DMS53 (cell line): Measurements from ENCODE around the gene RSBN1.
"Not testable (repeated sequence)": the region's sequence is repeated elsewhere in the genome, so short reads cannot be mapped to it uniquely, and the experiment has no call there.

ENCODE experiments used
- DNase-seq: peaks from one replicate; lab custom pipeline; 2025; lab: John Stamatoyannopoulos, UW

RSBN1 gene

GRCh38 chr1:113780374-113781146 is 31.7 kb downstream of the RSBN1 start:
- DNase-seq: no peak

DNA sequence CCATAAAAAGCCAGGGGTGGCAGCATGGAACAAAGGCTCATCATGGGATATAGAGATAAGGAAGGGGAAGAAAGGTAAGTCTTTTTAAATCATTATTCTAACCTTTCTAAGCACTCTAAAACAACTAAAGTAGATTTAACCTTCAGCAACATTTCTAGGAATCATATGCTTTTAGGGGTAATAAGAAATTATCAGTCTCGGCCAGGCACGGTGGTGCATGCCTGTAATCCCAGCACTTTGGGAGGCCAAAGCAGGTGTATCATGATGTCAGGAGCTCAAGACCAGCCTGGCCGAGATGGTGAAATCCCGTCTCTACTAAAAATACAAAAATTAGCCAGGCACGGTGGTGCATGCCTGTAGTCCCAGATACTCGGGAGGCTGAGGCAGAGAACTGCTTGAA is 32.7 kb downstream of the RSBN1 start:
- DNase-seq: no peak

DNA sequence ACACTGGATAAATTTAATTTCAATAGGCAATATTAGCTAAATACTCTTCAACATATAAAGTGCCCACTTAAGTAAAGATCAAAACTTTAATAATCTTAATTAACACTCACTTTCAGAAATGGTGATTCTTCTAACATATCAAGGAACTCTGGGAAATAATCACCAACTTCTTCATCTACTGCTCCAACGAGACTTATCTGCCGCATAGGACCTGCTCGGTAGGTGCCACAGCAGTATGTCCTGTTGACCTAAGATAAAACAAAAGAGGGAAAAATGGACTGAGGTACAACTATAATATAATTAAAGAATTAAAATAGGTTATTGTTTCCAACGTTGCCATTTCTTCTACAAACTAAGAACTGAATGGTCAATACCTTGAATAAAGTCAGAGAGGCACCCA is 34.7 kb downstream of the RSBN1 start:
- no peak for DNase-seq

DNA sequence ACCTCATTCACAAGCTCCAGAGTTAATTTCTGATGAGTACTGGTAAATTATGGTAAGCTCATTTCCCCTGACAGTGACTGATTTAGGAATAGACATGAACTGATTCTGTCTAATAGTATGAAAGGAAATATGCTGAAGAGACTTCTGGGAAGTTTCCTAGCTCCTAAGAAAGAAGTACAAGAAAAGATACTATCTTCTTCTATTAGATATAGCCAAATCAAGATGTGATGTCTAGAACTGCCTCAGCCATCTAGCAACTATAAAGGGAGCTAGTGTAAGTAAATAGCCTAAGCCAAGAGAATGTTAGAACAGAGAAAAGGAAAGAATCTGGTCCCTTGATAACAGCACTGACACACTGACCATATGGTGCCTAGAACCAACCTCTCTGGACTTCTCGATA is 42.2 kb downstream of the RSBN1 start:
- no peak for DNase-seq

DNA sequence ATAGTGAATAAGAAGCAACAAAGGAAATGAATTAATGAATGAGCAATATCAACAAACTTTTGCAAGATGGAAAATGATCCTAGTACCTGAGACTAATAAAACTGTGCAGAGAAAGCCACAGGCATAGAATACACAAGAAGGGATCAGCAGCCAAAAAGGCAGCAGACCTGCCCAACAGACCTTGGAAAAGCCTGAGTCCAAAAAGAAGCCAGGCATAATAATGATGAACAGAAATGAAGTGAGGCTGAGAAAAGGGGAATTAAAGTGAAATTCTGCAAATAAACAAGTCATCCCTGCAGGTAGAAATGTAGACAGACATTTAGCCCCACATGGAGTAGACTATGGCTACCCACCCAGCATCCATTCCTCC is 42.7 kb downstream of the RSBN1 start:
- DNase-seq: no peak

- DNase-seq: no peak
These were observed 43.2 kb downstream of the RSBN1 start for GRCh38 chr1:113768916-113769600.

DNA sequence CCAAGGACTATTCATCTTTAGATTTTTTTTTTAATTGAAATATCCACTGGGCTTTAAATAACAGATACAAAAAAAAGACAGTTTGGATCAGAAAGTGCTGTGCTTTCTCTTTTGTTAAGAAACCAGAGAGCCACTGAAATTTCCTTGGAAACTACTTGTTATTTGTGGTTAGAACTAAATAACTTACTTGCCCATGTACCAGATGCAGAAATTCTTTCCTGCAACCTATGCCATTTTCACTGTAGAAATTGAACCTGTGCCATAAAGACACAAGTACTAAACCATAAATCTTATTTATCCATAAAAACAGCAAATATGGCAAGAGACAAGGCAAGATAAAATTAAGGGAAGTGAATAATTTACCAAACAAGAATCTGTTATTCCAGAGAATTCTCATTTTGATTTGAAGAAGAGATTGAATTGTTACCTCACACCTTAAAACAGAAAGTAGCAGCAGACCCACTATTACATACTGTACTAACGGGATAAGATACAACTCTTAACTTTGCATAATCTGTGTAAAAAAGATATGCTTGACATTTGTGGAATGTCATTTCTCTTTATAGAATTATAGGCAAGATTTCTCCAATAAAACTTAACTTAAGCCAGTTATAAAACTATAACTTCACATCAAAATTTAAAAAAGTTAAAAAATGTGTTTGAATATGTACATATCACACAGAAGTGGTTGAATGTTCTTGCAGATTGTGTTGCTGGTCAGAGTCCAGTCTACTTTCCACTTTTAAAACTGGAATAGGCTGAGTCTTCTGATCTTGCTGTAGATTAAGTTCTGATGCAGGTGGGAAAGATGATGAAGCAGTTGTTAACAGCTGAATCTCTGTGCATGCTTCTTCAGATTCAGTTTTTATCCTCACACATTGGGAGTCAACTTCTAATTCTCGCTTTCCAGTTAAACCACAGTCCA is 46.7 kb downstream of the RSBN1 start:
- no peak for DNase-seq

- DNase-seq: no peak
These were observed 48.6 kb downstream of the RSBN1 start for GRCh38 chr1:113763661-113764060.

DNA sequence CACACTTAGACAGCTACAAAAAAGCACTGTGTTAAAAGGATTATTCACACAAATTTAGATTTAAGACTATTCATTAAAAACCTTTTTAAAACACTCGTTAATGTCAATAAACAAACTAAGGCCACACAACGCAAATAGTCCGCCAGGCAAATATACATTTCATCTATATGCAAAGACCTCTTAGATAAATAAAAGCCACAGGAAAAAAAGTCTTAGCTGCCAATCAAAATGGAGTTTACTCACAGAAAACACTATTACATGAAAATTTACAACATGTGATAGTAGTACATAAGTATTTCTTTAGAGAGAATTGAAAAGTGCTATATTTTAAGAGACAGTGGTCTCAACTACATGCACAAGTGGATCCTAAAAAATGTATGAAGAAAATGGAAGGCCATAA is 50.3 kb downstream of the RSBN1 start:
- no peak for DNase-seq

DNA sequence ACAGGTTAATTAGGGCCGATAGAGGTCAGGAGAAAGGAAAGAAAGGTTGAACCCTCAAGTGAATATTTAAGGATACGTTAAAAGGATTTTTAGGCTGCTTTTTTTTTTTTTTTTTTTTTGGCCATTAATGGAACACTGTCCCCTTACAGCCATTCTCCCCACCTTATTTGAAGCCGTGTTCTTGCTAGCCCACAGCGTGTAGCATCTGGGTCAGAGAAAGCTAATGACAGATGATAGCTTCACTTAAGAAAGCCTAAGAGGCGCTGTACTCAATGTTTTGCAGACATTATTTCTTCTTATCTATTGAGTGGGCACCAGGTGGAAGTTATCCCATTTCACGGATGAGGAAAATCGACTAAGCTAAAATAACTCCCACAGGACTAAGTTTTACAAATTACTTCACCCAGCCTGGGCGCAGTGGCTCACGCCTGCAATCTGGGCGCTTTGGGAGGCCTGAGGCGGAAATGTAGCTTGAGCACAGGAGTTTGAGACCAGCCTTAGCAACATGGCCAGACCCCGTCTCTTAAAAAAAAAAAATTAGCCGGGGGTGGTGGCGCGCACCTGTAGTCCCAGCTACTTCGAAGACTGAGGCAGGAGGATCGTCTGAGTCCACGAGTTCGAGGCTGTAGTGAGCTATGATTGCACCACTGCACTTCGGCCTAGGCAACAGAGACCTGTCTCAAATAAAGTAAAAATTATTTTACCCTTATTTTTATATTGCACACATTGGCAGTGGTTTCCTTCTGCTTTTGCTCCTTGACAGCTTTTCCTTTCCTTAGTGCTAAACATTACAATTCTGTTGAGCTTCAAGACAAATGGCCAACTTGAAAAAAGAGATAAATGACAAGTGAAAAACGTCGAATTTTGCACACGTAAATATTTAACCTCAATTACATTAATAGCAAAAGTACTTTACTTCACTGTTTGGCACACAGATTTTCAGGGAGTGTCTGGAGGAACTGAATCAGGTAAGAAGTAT is 51.9 kb downstream of the RSBN1 start:
- peak; percentile 50 for DNase-seq

- peak; percentile 93 for DNase-seq
These were observed 52.8 kb downstream of the RSBN1 start, which contains the start of gene PHTF1 for GRCh38 chr1:113759333-113760101. Gene PHTF1 (minus strand): TSS chr1:113759486. CDS start chr1:113758703, 783 bp downstream.

DNA sequence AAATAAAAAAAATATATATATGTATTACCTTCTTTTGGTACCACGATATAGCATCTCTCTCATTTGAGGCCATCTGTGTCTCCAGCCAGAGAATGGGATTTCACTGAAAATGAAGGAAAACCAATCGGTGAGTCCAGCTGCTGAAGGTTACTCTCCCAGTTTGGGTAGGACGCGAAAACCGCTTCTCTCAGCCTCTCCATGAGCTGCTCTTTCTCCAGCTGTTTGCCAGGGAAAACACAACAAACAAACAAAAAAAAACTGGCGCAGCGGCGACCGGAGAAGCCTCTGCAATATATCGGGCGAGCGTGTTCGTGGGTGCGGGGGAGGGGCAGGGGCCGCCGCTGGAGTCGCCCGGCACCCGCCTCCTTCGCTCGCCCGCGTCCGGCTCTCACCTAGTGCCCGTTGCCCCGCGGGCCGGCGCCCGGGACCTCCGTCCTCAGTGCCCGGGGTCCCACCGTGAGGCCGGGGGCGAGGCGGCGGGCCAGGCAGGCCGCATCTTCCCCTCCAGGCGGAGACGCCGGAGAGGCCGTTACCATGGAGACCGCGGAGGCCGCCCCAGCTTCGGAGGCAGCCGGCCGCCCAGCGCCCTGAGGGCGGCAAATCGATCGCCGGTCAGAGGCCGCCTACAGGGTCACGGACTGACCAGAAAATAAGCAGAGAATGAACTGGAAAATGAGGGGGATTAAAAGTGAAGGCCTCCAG is 53.5 kb downstream of the RSBN1 start:
- peak; percentile 87 for DNase-seq

DNA sequence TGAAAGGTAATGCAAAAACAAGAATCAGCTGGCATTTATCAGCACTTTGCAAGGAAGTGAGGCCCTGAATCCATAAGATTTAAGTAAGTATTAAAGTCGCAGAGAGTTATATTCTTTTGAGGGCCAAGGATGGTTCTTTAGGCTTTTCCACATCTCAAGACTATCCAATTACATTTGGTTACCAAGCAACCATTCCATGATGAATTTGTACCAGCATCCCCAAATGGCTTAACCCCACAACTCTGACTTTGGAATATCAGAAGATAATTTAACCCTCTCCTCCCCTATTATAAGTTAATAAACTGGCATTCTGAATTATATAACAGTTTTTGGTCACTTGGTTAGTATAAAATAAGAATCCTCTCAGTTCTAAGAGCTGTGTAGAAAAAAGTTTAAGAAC is 55.8 kb downstream of the RSBN1 start:
- no peak for DNase-seq

- not testable (repeated sequence) for DNase-seq
These were observed 58.9 kb downstream of the RSBN1 start for GRCh38 chr1:113753333-113753732.

GRCh38 chr1:113751516-113751915 is 60.8 kb downstream of the RSBN1 start:
- no peak for DNase-seq

- DNase-seq: no peak
These were observed 61.2 kb downstream of the RSBN1 start for GRCh38 chr1:113751114-113751513.

DNA sequence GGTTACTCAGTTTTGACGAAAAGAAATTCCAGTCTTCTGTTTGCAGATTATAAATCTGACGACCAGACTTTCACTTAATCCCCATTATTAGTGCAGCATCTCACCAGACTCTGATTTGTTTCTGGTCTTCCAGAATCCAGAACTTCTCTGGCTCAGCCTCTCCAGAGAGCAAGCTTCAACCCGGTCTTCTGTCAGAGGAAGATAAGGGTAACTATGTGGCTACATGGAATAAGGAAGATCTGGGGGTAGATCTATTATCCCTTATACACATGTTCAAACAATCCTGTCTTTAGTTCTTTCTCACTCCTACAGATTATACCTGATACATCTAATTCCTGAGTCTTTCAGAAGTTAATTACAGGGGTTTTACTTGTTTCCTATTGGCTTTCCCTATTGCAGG is 62.9 kb downstream of the RSBN1 start:
- no peak for DNase-seq

- DNase-seq: no peak
These were observed 64.9 kb downstream of the RSBN1 start for GRCh38 chr1:113747376-113747775.

DNA sequence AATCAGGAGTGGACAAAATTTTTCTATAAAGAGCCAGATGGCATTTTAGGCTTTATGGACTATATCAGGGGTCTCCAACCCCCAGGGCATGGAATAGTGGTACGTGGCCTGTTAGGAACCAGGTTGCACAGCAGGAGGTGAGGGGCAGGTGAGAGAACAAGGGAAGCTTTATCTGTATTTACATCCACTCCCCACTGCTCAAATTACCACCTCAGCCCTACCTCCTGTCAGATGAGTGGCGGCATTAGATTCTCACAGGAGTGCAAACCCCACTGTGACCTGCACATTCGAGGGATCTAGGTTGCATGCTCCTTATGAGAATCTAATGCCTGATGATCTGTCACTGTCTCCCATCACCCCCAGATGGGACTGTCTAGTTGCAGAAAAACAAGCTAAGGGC is 66.9 kb downstream of the RSBN1 start:
- no peak for DNase-seq

DNA sequence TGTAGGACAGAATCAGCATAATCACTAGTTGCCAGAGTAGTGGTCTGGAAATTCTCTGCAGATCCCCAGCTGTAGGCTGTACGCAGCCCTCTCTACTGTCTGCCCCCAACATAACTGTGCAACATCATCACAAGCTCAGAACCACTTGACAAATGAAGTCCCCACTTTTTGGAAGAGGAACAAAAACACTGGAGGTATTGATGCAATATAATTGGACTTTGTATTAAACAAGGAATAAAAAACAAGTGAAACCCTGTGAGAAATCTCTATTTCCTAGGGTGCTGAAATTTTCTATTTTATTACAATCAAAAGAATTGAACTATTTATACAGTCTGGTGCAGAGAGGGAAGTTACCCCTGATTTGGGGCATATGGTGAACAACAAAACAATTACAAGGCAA is 68.2 kb downstream of the RSBN1 start:
- no peak for DNase-seq
